22Rv1 (cell line): ENCODE measurements around the gene STARD6.

Experiments used
- CTCF ChIP-seq: fragments of 450-650 bp; IDR thresholded peaks from 2 replicates; pipeline ENCODE4 v1.5.1; 2017; ENCODE audit warnings: mild to moderate bottlenecking
- ZFX ChIP-seq: fragments of 450-650 bp; IDR thresholded peaks from 2 replicates; pipeline ENCODE4 v1.6.1; 2017; ENCODE audit warnings: antibody characterized with exemption, borderline replicate concordance

GRCh38 chr18:54335638-54336173, 22.0 kb downstream of the STARD6 start:
- TF ChIP-seq CTCF (no peak), ZFX (no peak)
